Measurements from ENCODE around the gene LRMDA.
A peak's percentile ranks its signal among the peaks of the same experiment; 100 is the strongest.

The LRMDA gene

DNA sequence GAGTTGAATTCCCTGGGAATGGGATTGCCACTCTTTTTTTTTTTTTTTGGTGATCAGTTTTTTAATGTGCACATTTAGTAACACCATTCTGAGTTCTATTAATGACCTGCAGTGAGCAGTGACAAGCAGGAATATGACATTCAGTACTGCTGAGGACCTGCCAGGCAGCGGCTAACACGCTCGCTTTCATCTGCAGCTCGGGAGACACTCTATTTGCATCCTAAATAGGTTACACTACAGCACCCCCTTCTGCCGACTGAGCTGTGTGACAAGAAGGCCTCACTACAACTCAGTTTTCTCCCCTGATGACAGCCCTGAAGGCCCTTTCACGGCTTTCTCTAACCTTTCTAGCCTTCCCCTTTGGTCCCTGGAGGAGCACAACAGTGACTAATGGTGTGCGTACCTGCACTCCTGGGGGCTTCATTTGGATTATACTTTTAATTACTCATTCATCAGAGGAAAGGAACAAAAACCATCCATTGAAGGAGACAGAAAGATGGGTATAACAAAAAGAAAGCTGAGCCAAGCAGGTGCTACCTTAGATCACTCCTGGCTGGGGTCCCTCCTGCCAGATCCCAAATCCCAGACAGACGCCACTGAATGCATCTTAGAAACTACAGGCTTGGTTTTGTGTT is 872.4 kb downstream of the LRMDA start:
- H3K36me3 ChIP-seq: no peaks in the 10 kb centered on the region
- H3K9ac ChIP-seq: no peak overlapping the region
- no peak for TF ChIP-seq Cebpa-rat (IDR thresholded peaks at IDR 0.05)
- H3K9me3 ChIP-seq (replicated peaks in 1 of 11): no peaks in the 10 kb centered on the region
- no peak overlapping the region for H3K4me2 ChIP-seq
- H4K20me1 ChIP-seq: no peaks in the 10 kb centered on the region
- no peak overlapping the region for H3K4me3 ChIP-seq
- H3K27ac ChIP-seq: no peak overlapping the region
- H3K27me3 ChIP-seq: no peaks in the 10 kb centered on the region
- peaks cover 0 to 33% (median 8%) of the 10 kb centered on the region in 10 experiments; a peak in 13 of 20 replicates for H3K4me1 ChIP-seq

DNA sequence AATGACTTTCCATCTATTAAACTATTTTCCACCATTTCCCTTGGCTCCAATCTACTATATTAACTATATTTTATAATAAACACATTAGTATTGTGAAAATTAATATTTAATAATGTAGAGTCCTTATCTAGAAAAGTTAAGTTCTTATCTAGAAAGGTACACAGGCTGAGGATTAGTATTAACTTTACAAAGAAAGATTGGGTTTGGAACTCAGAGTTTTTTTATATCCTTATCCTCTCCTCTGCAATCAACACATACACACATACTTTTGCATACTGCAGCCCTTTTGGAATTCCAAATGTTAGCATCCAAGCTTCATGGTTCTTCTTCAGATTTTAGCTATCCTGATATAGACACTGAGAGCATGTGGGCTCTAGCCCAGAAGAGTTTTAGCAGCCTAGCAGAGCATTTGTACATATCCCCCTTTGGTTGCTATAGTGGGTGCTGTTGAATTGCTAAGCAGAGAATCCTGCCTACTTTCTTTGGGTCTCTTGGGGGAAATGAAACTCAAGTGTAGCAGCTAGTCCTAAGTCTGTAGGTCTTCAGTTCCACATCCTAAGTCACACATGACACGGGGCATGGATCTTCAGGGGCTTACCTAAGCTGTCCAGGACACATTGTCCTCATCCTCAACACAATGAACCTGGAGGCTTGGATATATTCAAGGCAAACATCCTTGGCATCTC is 874.6 kb downstream of the LRMDA start:
- peak overlapping the region in 6 of 11 experiments; percentile 23 to 63 (median 52); a peak in 10 of 22 replicates for H3K4me2 ChIP-seq
- H3K4me3 ChIP-seq: no peak overlapping the region
- H4K20me1 ChIP-seq: no peaks in the 10 kb centered on the region
- no peak overlapping the region for H3K9ac ChIP-seq
- no peaks in the 10 kb centered on the region for H3K36me3 ChIP-seq
- H3K9me3 ChIP-seq (replicated peaks in 1 of 11): no peaks in the 10 kb centered on the region
- no peak for TF ChIP-seq Cebpa-rat (IDR thresholded peaks at IDR 0.05)
- no peaks in the 10 kb centered on the region for H3K27me3 ChIP-seq
- peak overlapping the region in 5 of 11 experiments; percentile 21 to 49 (median 31); a peak in 6 of 22 replicates for H3K27ac ChIP-seq
- peaks cover 0 to 49% (median 11%) of the 10 kb centered on the region in 10 experiments; a peak in 14 of 20 replicates for H3K4me1 ChIP-seq

DNA sequence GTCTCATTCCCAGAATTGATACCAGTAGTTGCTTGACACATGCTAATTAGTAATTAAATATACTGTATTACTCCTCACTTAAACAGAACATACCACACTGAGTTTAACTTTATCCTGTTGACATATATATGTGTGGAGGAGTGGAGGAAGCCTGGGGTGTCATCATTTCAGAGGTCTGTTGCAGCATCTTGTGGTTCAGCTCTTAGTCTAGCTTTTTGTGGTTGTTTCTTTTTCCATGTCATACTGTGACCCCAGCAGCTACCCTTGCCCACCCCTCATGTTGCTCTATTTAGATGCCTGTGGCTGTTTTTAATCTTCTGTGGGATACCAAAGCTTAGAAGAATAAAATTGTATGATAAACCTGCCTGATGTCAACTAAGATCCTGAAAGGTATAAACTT is 875.4 kb downstream of the LRMDA start:
- Histone ChIP-seq H3K36me3 (no peaks in the 10 kb centered on the region), H3K9me3 (replicated peaks in 1 of 11) (no peaks in the 10 kb centered on the region), H3K27ac (peak overlapping the region in 5 of 11 experiments; percentile 18 to 49 (median 26); a peak in 9 of 22 replicates), H3K4me3 (no peak overlapping the region), H3K27me3 (no peaks in the 10 kb centered on the region), H4K20me1 (no peaks in the 10 kb centered on the region), H3K4me1 (peaks cover 0 to 55% (median 11%) of the 10 kb centered on the region in 10 experiments; a peak in 14 of 20 replicates), H3K4me2 (peak overlapping the region in 7 of 11 experiments; percentile 13 to 63 (median 46); a peak in 15 of 22 replicates), H3K9ac (no peak overlapping the region)
- no peak for TF ChIP-seq Cebpa-rat (IDR thresholded peaks at IDR 0.05)

DNA sequence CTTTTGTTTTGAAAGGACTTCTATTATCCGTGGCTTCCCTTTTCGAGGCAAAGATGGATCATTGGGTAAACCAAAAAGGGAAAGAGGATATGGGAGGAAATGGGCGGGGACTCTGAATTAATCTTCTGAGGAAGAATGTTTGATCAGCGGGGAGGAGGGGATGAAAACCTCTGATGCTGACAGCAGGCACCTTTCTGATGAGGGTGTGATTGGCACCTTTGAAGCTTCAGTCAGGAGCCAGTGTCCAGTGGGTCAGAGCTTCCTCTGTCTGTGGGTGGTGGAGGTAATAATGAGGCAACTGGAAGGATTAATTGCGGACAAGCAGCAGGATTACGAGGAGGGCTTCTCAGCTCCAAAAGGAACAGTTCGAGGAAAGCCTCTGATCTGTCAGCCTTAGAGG is 877.6 kb downstream of the LRMDA start:
- H3K9me3 ChIP-seq (replicated peaks in 1 of 11): no peaks in the 10 kb centered on the region

DNA sequence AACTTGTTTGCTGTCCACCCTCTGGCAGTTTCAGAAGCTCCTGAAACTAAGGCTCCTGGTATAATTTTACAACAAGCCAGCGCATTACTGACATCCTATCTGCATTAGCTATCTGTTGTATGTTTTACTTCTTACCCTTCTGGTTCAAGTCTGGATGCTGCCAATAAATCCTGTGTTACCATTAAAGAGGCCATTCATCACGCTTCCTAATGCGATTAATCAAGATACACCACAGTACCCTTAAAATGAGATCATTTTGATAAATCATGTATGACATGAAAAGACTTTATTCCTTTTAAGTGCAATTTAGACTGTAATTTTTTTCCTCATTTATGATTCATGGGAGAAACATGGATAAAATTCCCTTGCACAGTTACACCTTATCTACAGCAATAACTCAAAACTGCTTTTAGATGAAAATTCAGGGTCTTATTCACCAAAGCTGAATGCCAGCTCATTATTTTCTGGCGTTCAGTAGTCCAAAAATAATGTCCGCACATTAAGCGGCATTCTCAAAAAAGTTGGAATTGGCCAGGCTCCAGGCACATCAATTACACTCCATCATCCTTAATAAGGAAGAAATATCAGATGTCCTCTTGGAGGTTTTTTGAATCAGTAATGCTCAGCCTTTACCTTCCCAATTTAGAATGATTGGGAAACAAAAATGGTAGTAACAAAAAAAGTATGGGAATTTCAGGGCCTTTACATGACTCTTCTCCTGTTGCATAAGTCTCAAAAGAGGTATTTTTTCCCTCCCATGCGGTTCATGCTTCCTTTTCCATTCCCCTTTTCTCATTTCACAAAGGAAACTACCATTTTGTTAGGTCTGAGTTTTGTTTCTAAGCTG is 878.5 kb downstream of the LRMDA start:
- H3K4me3 ChIP-seq: no peak overlapping the region
- no peaks in the 10 kb centered on the region for H3K9me3 ChIP-seq (replicated peaks in 1 of 11)
- no peak for TF ChIP-seq Cebpa-rat (IDR thresholded peaks at IDR 0.05)
- no peaks in the 10 kb centered on the region for H3K36me3 ChIP-seq
- no peak overlapping the region for H3K9ac ChIP-seq
- H3K27ac ChIP-seq: no peak overlapping the region
- no peaks in the 10 kb centered on the region for H3K27me3 ChIP-seq
- H3K4me2 ChIP-seq: peak overlapping the region in 4 of 11 experiments; percentile 39 to 76 (median 62); a peak in 5 of 22 replicates
- no peaks in the 10 kb centered on the region for H4K20me1 ChIP-seq
- H3K4me1 ChIP-seq: peaks cover 0 to 65% (median 11%) of the 10 kb centered on the region in 10 experiments; a peak in 12 of 20 replicates

More for the DNA sequence above, 877.6 kb downstream of the LRMDA start:
- H3K27ac ChIP-seq: no peak overlapping the region; a peak in 2 of 22 replicates
- H3K4me3 ChIP-seq: no peak overlapping the region
- no peak for TF ChIP-seq Cebpa-rat (IDR thresholded peaks at IDR 0.05)
- no peaks in the 10 kb centered on the region for H4K20me1 ChIP-seq
- H3K36me3 ChIP-seq: no peaks in the 10 kb centered on the region
- peaks cover 0 to 65% (median 11%) of the 10 kb centered on the region in 10 experiments; a peak in 12 of 20 replicates for H3K4me1 ChIP-seq
- peak overlapping the region in 7 of 11 experiments; percentile 6 to 76 (median 51); a peak in 10 of 22 replicates for H3K4me2 ChIP-seq
- H3K27me3 ChIP-seq: no peaks in the 10 kb centered on the region
- no peak overlapping the region for H3K9ac ChIP-seq

DNA sequence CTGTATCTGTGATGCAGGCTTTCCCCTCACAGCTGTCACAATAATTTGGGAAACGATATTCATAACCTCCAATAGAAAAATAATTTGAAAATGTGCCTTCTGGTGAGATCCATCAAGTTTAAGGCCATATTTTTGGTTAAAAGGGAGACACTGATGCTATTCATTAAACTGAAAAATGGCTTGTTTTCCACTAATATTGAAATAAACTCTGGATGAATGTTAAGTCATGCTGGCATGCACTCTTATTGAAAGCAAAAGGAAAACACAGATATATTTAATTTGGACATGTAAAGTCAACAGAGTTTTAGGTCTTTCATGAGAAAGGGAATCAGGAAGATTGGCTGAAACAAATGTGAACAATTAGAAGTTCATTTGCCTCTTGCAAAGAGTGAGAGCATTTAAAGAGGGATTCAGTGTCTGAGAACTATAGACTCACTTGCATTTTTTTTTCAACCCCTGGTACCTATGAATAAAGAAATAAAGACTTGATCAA is 879.2 kb downstream of the LRMDA start:
- TF ChIP-seq Cebpa-rat (IDR thresholded peaks at IDR 0.05): no peak
- H3K27ac ChIP-seq: no peak overlapping the region

DNA sequence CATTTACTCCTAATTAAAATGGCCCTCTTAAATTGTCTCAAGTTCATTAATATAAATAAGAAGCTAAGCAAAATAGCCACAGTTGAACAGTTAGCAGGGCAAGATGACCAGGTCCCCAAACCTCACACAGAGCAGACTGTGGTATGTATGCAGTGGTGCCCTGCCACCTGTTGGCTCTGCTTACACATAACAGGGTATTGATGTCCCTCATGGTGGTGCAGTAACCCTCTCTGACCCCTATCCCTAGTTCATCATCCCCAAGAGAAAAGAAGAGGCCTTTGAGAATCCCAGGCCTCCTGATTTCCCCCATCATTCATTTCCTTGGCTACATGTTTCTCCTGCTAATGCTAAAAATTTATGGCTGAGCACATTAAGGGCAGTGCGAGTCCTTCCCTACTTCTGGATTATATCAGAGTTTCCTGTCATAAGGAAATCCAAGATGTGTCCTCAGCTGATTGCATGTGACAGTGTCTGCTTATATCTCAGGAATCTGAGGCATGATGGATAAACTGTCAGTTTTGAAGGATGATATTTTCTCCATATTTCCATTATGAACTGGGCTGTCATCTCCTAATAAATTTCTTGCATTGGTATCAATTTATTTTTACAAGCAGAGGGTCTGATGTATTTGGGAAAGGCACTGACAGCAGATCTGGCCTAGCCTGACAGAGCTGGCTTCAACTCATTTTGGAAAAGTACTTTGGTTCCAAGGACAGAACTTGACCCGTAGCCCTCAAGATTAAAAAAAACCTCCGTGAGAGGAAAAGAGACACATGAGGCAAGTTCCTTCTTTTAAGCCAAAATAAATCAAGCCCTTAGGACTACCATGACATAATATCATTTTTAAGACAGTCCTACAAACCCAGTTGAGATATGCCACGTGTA is 880.6 kb downstream of the LRMDA start:
- TF ChIP-seq Cebpa-rat (IDR thresholded peaks at IDR 0.05): no peak
- H3K36me3 ChIP-seq: no peaks in the 10 kb centered on the region
- H3K9ac ChIP-seq: no peak overlapping the region
- H4K20me1 ChIP-seq: no peaks in the 10 kb centered on the region
- no peaks in the 10 kb centered on the region for H3K27me3 ChIP-seq
- no peak overlapping the region for H3K27ac ChIP-seq
- H3K9me3 ChIP-seq (replicated peaks in 1 of 11): peaks cover 0 to 7% (median 0%) of the 10 kb centered on the region in 11 experiments; a peak in 2 of 22 replicates
- peaks cover 0 to 53% (median 8%) of the 10 kb centered on the region in 10 experiments; a peak in 12 of 20 replicates for H3K4me1 ChIP-seq
- H3K4me2 ChIP-seq: peak overlapping the region in 2 of 11 experiments; percentile 33 to 34; a peak in 4 of 22 replicates
- H3K4me3 ChIP-seq: no peak overlapping the region

More for the DNA sequence above, 879.2 kb downstream of the LRMDA start:
- Histone ChIP-seq H3K4me2 (peak overlapping the region in 1 of 11 experiments; percentile 26; a peak in 2 of 22 replicates), H3K9ac (no peak overlapping the region), H3K27me3 (no peaks in the 10 kb centered on the region), H3K36me3 (no peaks in the 10 kb centered on the region), H3K4me1 (peaks cover 0 to 65% (median 11%) of the 10 kb centered on the region in 10 experiments; a peak in 12 of 20 replicates), H4K20me1 (no peaks in the 10 kb centered on the region), H3K9me3 (replicated peaks in 1 of 11) (0 out of 22 replicates have a peak, but pooled peaks cover 0 to 3% (median 0%) of the 10 kb centered on the region in 11 experiments), H3K4me3 (no peak overlapping the region)

DNA sequence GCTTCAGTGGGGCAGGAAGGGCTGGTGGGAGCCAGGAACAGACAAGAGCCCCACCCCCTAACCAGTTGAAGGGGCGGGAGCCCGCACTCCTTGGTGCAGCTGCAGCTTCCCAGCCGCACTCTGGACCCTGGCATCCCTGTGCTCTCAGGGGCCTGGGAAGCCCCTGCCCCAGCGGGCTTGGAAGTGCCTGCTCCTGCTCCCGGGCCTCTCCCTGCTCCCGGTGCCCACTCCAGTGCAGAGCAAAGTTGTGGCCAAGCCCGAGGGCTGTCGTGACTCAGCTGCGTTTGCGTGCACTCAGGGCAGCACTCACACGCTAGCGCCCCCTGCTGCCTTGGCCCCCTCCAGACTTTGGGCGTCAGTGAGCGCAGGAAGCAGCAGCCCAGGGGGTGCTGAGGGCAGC is 883.8 kb downstream of the LRMDA start:
- no peak for TF ChIP-seq Cebpa-rat (IDR thresholded peaks at IDR 0.05)
- peaks cover 0 to 38% (median 3%) of the 10 kb centered on the region in 10 experiments; a peak in 10 of 20 replicates for H3K4me1 ChIP-seq
- H3K36me3 ChIP-seq: no peaks in the 10 kb centered on the region
- no peaks in the 10 kb centered on the region for H4K20me1 ChIP-seq
- H3K9me3 ChIP-seq (replicated peaks in 1 of 11): peaks cover 0 to 7% (median 0%) of the 10 kb centered on the region in 11 experiments; a peak in 4 of 22 replicates
- H3K27me3 ChIP-seq: no peaks in the 10 kb centered on the region
- H3K4me3 ChIP-seq: no peak overlapping the region
- no peak overlapping the region for H3K9ac ChIP-seq
- no peak overlapping the region for H3K27ac ChIP-seq
- no peak overlapping the region for H3K4me2 ChIP-seq

All from BLaER1 treated with 17β-estradiol and CSF1 and Interleukin-3, amounts not matched to agents 10 nM and 100 nM (cell line).